Parietal lobe (tissue), 1 donor: ENCODE measurements around the gene TBC1D23. TPM values are rescaled to one million over a fixed set of nuclear protein-coding genes. Genes with fewer than 3 reads are reported as not detected.

ENCODE experiments used
- total RNA-seq: library from RNA; depleted of rRNA; stranded (reverse); fragments of >200 nt; gene quantifications from one replicate; pipeline ENCODE4 v1.2.3, GENCODE V29; 2014

The TBC1D23 gene
- total RNA-seq = 58.5 TPM

DNA sequence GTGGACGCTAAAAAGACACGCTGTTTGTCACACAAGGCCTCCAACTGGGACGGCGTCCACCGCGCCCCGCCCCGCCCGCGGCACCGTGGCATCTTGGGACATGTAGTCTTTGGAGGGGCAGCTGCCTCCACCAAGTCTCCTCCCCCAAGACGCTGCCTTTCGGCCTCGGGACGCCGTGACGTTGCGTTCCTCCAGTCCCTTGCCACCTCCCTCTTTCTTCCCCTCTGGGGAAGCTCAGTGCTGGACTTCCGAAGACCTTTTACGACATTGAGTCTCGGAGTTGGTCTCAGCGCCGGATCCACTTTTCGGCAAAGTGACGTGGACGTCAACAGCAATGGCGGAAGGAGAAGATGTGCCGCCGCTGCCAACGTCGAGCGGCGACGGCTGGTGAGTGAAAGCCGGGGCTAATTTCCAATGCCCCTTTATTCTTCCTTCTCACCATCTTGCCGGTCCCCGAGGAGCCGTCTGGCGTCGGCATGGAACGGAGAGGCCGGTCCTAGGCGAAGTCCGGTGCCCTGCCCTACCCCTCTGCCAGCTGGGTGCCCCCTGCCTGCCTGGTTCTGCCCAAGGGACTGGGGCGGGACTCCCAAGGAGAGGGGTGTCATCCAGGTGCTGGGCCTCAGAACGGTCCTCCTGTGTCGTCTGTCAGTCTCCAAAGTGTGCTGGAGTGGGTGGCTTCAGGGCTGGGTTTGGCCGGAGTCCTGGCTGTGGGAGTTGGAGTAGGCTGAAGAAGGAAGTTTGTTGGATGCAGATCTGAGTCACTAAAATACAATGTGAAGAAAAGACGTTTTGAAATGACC is at the start of gene TBC1D23:
Gene TBC1D23 (plus strand): TSS at position 308 of the 800 bp plus-strand sequence. CDS start 27 bp downstream, at position 335.

DNA sequence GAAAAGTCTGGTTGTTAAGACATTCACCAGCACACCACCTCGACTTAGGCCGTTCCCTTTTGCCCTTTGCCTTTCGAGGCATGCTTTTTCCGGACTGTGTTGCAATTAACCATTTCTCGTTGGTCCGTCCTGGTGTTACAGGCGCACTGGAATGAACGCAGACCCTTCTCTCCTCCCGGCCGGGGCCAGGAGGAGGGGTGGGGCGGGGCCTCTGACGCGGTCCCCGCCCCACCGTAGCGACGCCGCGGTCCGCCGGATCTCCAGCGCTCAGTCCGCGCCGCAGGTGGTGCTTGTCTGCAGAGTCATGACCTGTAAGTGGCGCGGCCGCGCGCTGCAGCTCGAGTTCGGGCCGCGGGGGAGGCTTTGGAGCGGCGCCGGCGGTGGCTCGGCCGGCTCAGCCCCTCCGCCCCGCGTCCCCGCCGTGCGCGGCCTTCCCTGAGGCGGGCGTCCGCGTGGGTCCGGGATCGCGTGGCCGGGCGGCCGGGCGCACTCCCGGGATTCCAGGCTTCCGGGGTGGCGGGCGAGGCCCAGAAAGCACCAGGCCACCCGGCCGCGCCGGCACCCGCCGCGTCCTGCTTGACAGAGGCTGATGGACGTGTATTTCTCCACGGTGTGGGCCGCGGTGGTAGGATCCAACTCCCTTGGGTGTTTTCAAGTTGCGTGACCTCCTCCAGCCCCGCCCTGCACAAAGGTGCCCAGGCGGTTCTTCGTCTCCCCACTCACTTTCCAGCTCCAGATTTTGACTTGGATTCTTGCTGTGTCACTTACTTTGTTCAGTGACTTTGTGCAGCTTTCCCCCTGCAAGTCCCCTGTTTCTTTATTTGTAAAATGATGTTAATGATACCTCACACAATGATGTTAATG is 73.9 kb downstream of the TBC1D23 start, which contains the start of gene NIT2:
Gene NIT2 (plus strand): TSS at position 270 of the 864 bp plus-strand sequence. CDS start 35 bp downstream, at position 305.

Other genes starting within 250 kb of the TBC1D23 start
- gene FILIP1L, start 146.5 kb upstream of the TBC1D23 start, total RNA-seq = 1.3 TPM
- gene NIT2, start 73.8 kb downstream of the TBC1D23 start, total RNA-seq = 26.3 TPM
- gene TOMM70, start 140.1 kb downstream of the TBC1D23 start, total RNA-seq = 104 TPM
- gene LNP1, start 140.5 kb downstream of the TBC1D23 start, total RNA-seq = 10.0 TPM
- 1.6 TPM for gene TMEM45A, start 231.6 kb downstream of the TBC1D23 start, total RNA-seq